HG03108 (cell line): ENCODE measurements around the gene MAN1B1.

Experiments
- ATAC-seq: cut with Tn5 transposase; IDR thresholded peaks from one replicate; pipeline ENCODE4 v1.9.1; 2021; ENCODE audit warnings: moderate library complexity; ENCODE audit not compliant: unreplicated experiment

The MAN1B1 gene

GRCh38 chr9:137084526-137084925 is 2.3 kb upstream of the MAN1B1 start:
- ATAC-seq: no peak

DNA sequence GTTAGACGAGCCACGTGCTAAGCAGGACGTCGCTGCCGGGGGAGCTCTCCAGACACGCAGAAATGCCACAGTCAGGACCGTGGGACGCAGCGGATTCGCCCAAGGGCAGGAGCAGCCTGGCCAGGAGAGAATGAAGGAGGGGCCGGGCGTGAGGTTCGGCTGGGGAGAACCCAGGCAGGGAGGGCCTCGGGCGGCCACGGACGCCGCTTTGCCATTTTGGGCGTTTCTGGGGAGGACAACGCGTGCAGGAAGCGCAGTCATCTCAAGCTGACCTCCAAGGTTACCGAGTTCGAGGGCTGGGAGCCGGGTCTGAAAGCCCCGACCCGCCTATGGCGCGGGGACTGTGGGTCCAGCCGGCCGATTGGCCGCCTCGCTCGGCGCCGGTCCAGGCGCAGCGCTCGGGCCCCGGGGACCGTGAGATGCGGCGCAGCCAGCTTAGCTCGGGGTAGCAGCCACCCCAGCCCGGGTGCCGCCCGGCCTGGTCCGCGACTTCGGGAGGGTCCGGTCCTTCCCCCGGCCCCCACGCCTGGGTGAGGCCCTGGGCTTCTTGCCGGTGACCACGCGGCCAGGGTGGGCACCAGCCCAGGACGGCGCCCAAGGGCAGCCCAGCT is 760 bp upstream of the MAN1B1 start:
- ATAC-seq: peak; percentile 4

GRCh38 chr9:137087409-137087925 is 682 bp downstream of the MAN1B1 start:
- no peak for ATAC-seq

- no peak for ATAC-seq
These were observed 1.3 kb downstream of the MAN1B1 start for GRCh38 chr9:137088121-137088520.

DNA sequence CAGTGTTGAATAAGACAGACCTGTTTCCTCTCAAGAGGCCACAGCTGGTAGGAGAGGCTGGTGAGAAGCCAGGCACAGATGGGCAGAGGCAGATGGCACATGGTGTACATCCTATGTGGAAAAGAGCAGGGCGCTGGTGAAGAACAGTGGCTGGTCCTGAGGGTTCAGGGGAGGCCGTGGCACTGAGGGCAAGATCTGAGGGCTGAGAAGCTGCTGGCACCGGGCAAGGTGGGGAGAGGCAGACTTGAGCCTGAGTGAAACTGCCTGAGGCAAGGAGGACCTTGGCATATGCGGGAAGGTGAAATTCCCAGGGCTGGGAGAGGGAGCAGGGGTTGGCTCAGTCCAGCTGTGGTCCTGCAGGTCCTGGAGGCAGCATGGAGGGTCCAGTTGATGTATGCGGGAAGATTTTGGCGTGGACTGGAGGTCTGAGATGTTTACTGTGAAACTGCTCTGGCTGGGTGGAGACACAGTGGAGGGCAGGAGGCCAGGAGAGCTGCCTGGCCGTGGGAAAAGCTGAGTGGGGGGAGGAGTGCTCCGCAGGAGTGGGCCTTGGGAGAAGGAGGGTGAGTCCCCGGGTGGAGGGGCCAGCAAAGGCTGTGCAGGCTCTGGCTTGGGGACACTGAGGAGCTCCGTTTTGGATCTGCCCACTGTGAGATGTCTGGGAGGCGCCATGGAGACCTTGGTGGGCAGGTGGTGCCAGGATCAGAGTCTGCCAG is 2.6 kb downstream of the MAN1B1 start:
- ATAC-seq: no peak

GRCh38 chr9:137095664-137096517 is 9.1 kb downstream of the MAN1B1 start:
- peak; percentile 88 for ATAC-seq

GRCh38 chr9:137096785-137097546 is 10.2 kb downstream of the MAN1B1 start:
- ATAC-seq: no peak

- no peak for ATAC-seq
These were observed 11.1 kb downstream of the MAN1B1 start for GRCh38 chr9:137097761-137098462.

DNA sequence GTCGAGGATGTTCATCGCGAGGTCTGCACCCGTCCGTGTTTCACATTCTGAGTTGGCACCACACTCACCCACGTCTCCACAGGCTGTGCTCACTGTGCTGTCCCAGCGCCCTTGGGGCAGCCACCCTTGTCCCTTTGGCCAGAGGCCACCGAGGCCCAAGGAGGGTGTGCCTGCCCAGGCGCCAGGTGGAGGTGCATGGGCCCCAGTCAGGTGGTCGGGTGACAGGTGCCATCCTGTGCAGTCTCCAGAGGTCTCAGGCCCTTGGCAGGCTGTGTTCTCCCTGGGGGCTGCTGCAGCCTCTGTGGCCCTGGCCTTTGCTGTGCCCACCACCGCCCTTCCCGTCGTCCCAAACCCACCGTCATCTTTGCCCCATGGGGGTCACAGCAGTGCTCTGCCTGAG is 12.4 kb downstream of the MAN1B1 start:
- no peak for ATAC-seq

- no peak for ATAC-seq
These were observed 16.6 kb downstream of the MAN1B1 start for GRCh38 chr9:137103206-137103999.

DNA sequence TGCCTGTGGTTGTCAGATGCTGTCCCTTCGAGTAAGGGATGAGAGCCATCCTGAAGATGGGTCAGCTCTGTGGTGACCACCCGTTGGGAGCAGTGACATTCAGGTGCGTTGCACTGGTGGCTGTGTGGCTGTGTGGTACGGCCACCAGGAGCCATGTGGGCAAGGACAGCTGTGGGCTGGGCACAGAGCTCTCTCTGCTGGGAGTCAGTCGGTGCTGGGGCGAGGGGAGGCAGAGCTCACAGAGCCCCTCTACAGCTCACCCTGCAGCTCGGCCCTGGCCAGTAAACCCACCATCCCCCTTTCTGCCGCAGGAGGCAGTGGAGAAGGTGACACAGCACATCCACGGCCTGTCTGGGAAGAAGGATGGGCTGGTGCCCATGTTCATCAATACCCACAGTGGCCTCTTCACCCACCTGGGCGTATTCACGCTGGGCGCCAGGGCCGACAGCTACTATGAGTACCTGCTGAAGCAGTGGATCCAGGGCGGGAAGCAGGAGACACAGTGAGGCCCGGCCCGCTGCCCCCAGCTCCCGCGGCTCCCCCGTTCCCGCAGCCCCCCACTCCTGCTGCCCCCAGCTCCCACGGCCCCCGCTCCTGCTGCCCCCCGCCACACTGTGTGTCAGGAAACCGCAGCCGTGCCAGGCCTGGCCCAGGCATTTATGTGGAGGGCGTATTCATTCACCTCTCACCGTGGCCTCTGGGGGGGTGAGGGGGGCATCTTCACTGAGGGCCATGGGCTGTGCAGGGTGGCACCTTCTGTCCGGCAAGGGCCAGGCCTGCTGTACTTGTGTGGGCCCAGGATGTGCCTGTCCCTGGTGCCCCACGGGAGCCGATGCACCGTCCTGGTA is 19.3 kb downstream of the MAN1B1 start:
- ATAC-seq: no peak

- no peak for ATAC-seq
These were observed 20.0 kb downstream of the MAN1B1 start for GRCh38 chr9:137106662-137107250.

GRCh38 chr9:137107312-137107921 is 20.6 kb downstream of the MAN1B1 start:
- ATAC-seq: no peak

- ATAC-seq: no peak
These were observed 21.2 kb downstream of the MAN1B1 start for GRCh38 chr9:137107982-137108381.

GRCh38 chr9:137108608-137109249 is 21.9 kb downstream of the MAN1B1 start:
- no peak for ATAC-seq

- ATAC-seq: no peak
These were observed 22.7 kb downstream of the MAN1B1 start for GRCh38 chr9:137109250-137110146.
